B cell (primary cell): ENCODE results near the gene SLAMF9. TPM values are rescaled to one million over a fixed set of nuclear protein-coding genes. Genes with fewer than 3 reads are reported as not detected.

Source experiments
- ATAC-seq: fragments of 200-7000 bp; cut with Tn5 transposase; one replicate; pipeline ENCODE4 v1.10.0; 2021; ENCODE audit warnings: low read depth, mild to moderate bottlenecking, moderate number of reproducible peaks, moderate library complexity
- CTCF ChIA-PET: fragments of 350-600 bp; sonication (Branson Sonifier 250); formaldehyde crosslinking; loops from one replicate; lab custom pipeline; 2021; ENCODE audit warnings: antibody characterized with exemption, inconsistent platforms; lab: Charles Lee
- POLR2A ChIA-PET: fragments of 350-600 bp; sonication (Branson Sonifier 250); formaldehyde crosslinking; loops from one replicate; lab custom pipeline; 2021; ENCODE audit warnings: antibody characterized with exemption; lab: Charles Lee
- DNase-seq: peaks from one replicate; pipeline ENCODE4 v3.0.0; 2013
- H2AFZ ChIP-seq: 2 replicates; pipeline ENCODE4 v1.6.1; 2012; ENCODE audit warnings: mild to moderate bottlenecking, low read depth, low read length; ENCODE audit not compliant: insufficient read depth, poor library complexity, severe bottlenecking
- H3K27ac ChIP-seq, 2 donors: 1 replicate in 1 of 2; 2 replicates in 1 of 2; pipeline ENCODE4 v1.5.1; 2012 to 2013; ENCODE audit warnings: low read length in 2 of 2, mild to moderate bottlenecking in 2 of 2, moderate library complexity in 1 of 2
- H3K27me3 ChIP-seq, 4 experiments: fragments of 200-600 bp in 1 of 4; sonication (generic) in 1 of 4; replicated peaks in 1 of 4; 1 replicate in 2 of 4; 2 replicates in 2 of 4; pipeline versions ENCODE4 v1.6.1 to v1.7.0; 2013 to 2016; ENCODE audit warnings: low read length in 3 of 4, mild to moderate bottlenecking in 2 of 4, mixed read lengths in 1 of 4, moderate library complexity in 1 of 4; ENCODE audit not compliant: insufficient read depth in 4 of 4, control insufficient read depth in 3 of 4; ENCODE audit errors: control extremely low read depth in 1 of 4
- H3K36me3 ChIP-seq, 2 experiments: replicated peaks in 1 of 2; 1 replicate in 1 of 2; 2 replicates in 1 of 2; pipeline versions ENCODE4 v1.6.1 to v1.7.1; 2013; ENCODE audit warnings: low read length in 1 of 2; ENCODE audit not compliant: insufficient read depth in 2 of 2, control insufficient read depth in 1 of 2; ENCODE audit errors: control extremely low read depth in 1 of 2, extremely low read depth in 1 of 2
- H3K4me1 ChIP-seq, 2 donors: fragments of 200-600 bp in 1 of 2; sonication (generic) in 1 of 2; 1 replicate in 1 of 2; 2 replicates in 1 of 2; pipeline versions ENCODE4 v1.5.1 to v1.6.1; 2013 to 2017; ENCODE audit warnings: low read length in 2 of 2; ENCODE audit not compliant: control insufficient read depth in 2 of 2, insufficient read depth in 2 of 2
- H3K4me2 ChIP-seq: replicated peaks from 2 replicates; pipeline ENCODE3; 2012; ENCODE audit warnings: mild to moderate bottlenecking, low read depth, low read length; ENCODE audit not compliant: poor library complexity, severe bottlenecking
- H3K4me3 ChIP-seq, 5 experiments: fragments of 200-600 bp in 1 of 5; sonication (generic) in 1 of 5; 1 replicate in 3 of 5; 2 replicates in 2 of 5; pipeline versions ENCODE4 v1.5.1 to v1.7.0; 2011 to 2016; ENCODE audit warnings: low read length in 4 of 5, mild to moderate bottlenecking in 4 of 5, low read depth in 2 of 5, control low read depth in 1 of 5, moderate library complexity in 1 of 5; ENCODE audit not compliant: insufficient read depth in 1 of 5; ENCODE audit errors: control extremely low read depth in 1 of 5, extremely low read depth in 1 of 5
- H3K79me2 ChIP-seq: fragments of 200-600 bp; sonication (generic); one replicate; pipeline ENCODE4 v1.6.0; 2016; ENCODE audit warnings: low read length; ENCODE audit not compliant: control insufficient read depth, insufficient read depth
- H3K9ac ChIP-seq: fragments of 200-600 bp; sonication (generic); 2 replicates; pipeline ENCODE4 v1.6.1; 2017; ENCODE audit warnings: mild to moderate bottlenecking, low read length, moderate library complexity
- H3K9me3 ChIP-seq, 3 donors: one replicate each; pipeline versions ENCODE4 v1.6.1 to v1.7.1; 2013; ENCODE audit warnings: low read length in 2 of 3; ENCODE audit not compliant: control insufficient read depth in 2 of 3, insufficient read depth in 1 of 3; ENCODE audit errors: control extremely low read depth in 1 of 3
- H4K20me1 ChIP-seq: 2 replicates; pipeline ENCODE4 v1.6.0; 2012; ENCODE audit warnings: mild to moderate bottlenecking, low read length; ENCODE audit not compliant: insufficient read depth, control insufficient read depth, poor library complexity, severe bottlenecking
- H3K27ac Mint-ChIP-seq: one replicate; pipeline ENCODE4 v1.8.0; 2021; ENCODE audit warnings: mixed read lengths
- H3K27me3 Mint-ChIP-seq: one replicate; pipeline ENCODE4 v1.8.0; 2021; ENCODE audit warnings: mixed read lengths
- H3K4me1 Mint-ChIP-seq: one replicate; pipeline ENCODE4 v1.8.0; 2021; ENCODE audit warnings: mixed read lengths
- H3K4me3 Mint-ChIP-seq: one replicate; pipeline ENCODE4 v1.8.0; 2021; ENCODE audit warnings: mixed read lengths
- H3K9me3 Mint-ChIP-seq: one replicate; pipeline ENCODE4 v1.8.0; 2022; ENCODE audit warnings: mixed read lengths; ENCODE audit not compliant: insufficient read depth
- CTCF ChIP-seq: fragments of 200-600 bp; IDR thresholded peaks from one replicate; pipeline ENCODE4 v1.8.0; 2022; ENCODE audit warnings: antibody characterized with exemption, mild to moderate bottlenecking
- EZH2 ChIP-seq: IDR thresholded peaks from 2 replicates; pipeline ENCODE4 v1.6.1; 2012; ENCODE audit warnings: borderline replicate concordance, low read depth, mild to moderate bottlenecking, moderate library complexity, low read length; ENCODE audit not compliant: insufficient read depth, poor library complexity, severe bottlenecking
- WGBS: methylation state at CpG from one replicate; pipeline ENCODE4 v1.1.5; 2013; ENCODE audit warnings: missing lambda C conversion rate; ENCODE audit not compliant: insufficient coverage; 5-methylcytosine and 5-hydroxymethylcytosine counted together
- intact Hi-C: fragments of 100-400 bp; cut with micrococcal nuclease; formaldehyde crosslinking; loops from one replicate; pipeline ENCODE4 v1.10.0; 2022
- polyA plus RNA-seq: library from polyadenylated mRNA; depleted of rRNA; stranded (reverse); fragments of >200 nt; gene quantifications from 2 replicates; pipeline ENCODE4 v1.2.3, GENCODE V29; 2012
- total RNA-seq, 2 donors: library from RNA; stranded (reverse); fragments of 120-200 nt in 1 of 2; gene quantifications; 1 replicate in 1 of 2; 2 replicates in 1 of 2; pipeline versions ENCODE4 v1.2.3 to v1.2.4, GENCODE V29; 2013 to 2022

Gene SLAMF9
- total and polyA plus RNA-seq, 2 donors (not counting 1 experiment from before 2014, with no cell fraction given) = not detected

- H3K36me3 ChIP-seq = no peaks in the 10 kb centered on the region
- peaks cover 10 to 12% of the 10 kb centered on the region in 2 donors for H3K4me1 ChIP-seq
- H3K4me1 Mint-ChIP-seq = peaks cover 19% of the 10 kb centered on the region
- intact Hi-C loops = loop anchor here (10.0 kb wide), 2 partner anchors 1116 to 1816 kb away; partner anchors contain the start of genes DUSP12 and USF1
- 97% methylated on average over 16 of the region's 18 CpGs for WGBS
- no peak overlapping the region for H3K27ac Mint-ChIP-seq
- TF ChIP-seq CTCF = no peak
- TF ChIP-seq EZH2 = no peak
- H3K27ac ChIP-seq = no peak overlapping the region
- no peak overlapping the region for H3K4me3 ChIP-seq
- ATAC-seq (no peak), DNase-seq (peak; percentile 16)
- POLR2A ChIA-PET = no interaction called here
- no peak overlapping the region for H3K4me3 Mint-ChIP-seq
- CTCF ChIA-PET = interaction anchor here (1.9 kb wide), 1 partner anchor 79 kb away, joined by 5 read pairs; no protein-coding TSS in a partner anchor
- no peak overlapping the region for H2AFZ ChIP-seq
- H3K9me3 ChIP-seq = peaks cover 0 to 4% (median 0%) of the 10 kb centered on the region in 3 donors
- peaks cover 47% of the 10 kb centered on the region for H3K79me2 ChIP-seq
- H3K9me3 Mint-ChIP-seq = no peaks in the 10 kb centered on the region
- H3K27me3 ChIP-seq = no peaks in the 10 kb centered on the region
- no peak overlapping the region for H3K9ac ChIP-seq
- no peak overlapping the region for H3K4me2 ChIP-seq
- H4K20me1 ChIP-seq = peaks cover 15% of the 10 kb centered on the region
- peaks cover 3% of the 10 kb centered on the region for H3K27me3 Mint-ChIP-seq
Observed at GRCh38 chr1:159928491-159929050, 25.5 kb downstream of the SLAMF9 start.

GRCh38 chr1:159927849-159928431 lies 26.1 kb downstream of the SLAMF9 start:
- 79% methylated on average over 12 of the region's 13 CpGs for WGBS
- H3K4me3 Mint-ChIP-seq = no peak overlapping the region
- CTCF ChIA-PET = interaction anchor here (1.9 kb wide), 1 partner anchor 79 kb away, joined by 5 read pairs; no protein-coding TSS in a partner anchor

More at GRCh38 chr1:159927849-159928431, 26.1 kb downstream of the SLAMF9 start:
- POLR2A ChIA-PET = no interaction called here
- Histone ChIP-seq H3K4me1 (peaks cover 12 to 17% of the 10 kb centered on the region in 2 donors), H2AFZ (no peak overlapping the region), H3K27me3 (no peaks in the 10 kb centered on the region), H4K20me1 (peaks cover 15% of the 10 kb centered on the region), H3K9me3 (peaks cover 0 to 4% (median 0%) of the 10 kb centered on the region in 3 donors), H3K27ac (no peak overlapping the region), H3K4me3 (no peak overlapping the region), H3K36me3 (peaks cover 0 to under 1% of the 10 kb centered on the region in 2 experiments), H3K4me2 (no peak overlapping the region), H3K79me2 (peaks cover 54% of the 10 kb centered on the region), H3K9ac (no peak overlapping the region)
- Mint-ChIP-seq H3K27me3 (peaks cover 3% of the 10 kb centered on the region), H3K4me1 (peaks cover 26% of the 10 kb centered on the region), H3K9me3 (no peaks in the 10 kb centered on the region), H3K27ac (no peak overlapping the region)
- TF ChIP-seq EZH2 (no peak), CTCF (no peak)
- no peak for ATAC-seq
- intact Hi-C loops = loop anchor here (10.0 kb wide), 2 partner anchors 1117 to 1817 kb away; partner anchors contain the start of genes DUSP12 and USF1
- peak; percentile 27 for DNase-seq
